GM21723 (cell line): ENCODE data around the gene UBE2N.
"Not testable (repeated sequence)": the region's sequence is repeated elsewhere in the genome, so short reads cannot be mapped to it uniquely, and the experiment has no call there.

Source experiments
- ATAC-seq: cut with Tn5 transposase; IDR thresholded peaks from one replicate; pipeline ENCODE4 v1.9.1; 2021; ENCODE audit warnings: mild to moderate bottlenecking, moderate library complexity; ENCODE audit not compliant: unreplicated experiment

The UBE2N gene

GRCh38 chr12:93447555-93448290, 6.0 kb upstream of the UBE2N start:
- ATAC-seq, result peak; percentile 43

GRCh38 chr12:93443576-93443975, 1.8 kb upstream of the UBE2N start:
- ATAC-seq, result no peak

DNA sequence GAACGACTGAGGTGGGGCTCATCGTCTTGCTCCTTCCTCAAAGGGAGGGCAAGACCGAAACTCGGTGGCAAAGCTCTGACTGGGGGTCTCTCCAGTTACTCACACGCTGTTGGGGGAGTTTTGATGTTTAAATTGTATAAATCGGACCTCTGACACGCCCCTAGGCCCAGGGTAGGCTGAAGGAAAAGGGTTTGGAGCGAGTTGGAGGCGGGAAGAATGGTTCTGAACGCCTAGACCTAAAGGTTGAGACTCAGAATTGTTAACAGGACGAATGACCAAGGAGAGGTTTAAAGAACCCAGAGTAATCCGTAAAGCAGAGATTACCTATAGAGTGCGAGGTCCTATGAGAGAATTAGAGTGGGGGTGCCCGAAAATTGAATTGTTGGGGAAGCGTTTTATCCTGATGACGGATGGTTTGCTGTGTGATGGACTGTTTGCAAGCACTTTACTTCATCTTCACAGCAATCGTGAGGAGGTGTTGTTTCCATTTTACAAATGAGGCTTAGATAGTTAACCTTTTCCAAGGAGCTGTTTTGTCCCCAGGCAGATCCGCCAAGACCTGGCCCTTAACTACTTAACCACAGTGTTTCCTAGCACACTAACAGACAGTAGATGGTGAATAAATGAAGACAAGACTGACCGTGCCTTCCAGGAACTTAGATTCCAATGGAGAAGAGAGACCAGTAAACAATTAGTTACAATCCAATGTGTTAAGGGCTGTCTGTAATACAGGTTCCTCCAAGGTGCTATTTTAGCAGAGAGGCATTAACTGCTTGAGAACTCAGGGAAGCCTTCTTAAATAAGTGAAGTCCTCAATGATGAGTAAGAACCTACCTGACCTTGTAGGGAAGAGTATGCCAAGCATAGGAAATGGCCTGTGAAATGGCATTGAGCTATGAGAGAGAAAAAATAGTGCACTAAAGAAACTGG, 929 bp upstream of the UBE2N start:
- ATAC-seq, result no peak

DNA sequence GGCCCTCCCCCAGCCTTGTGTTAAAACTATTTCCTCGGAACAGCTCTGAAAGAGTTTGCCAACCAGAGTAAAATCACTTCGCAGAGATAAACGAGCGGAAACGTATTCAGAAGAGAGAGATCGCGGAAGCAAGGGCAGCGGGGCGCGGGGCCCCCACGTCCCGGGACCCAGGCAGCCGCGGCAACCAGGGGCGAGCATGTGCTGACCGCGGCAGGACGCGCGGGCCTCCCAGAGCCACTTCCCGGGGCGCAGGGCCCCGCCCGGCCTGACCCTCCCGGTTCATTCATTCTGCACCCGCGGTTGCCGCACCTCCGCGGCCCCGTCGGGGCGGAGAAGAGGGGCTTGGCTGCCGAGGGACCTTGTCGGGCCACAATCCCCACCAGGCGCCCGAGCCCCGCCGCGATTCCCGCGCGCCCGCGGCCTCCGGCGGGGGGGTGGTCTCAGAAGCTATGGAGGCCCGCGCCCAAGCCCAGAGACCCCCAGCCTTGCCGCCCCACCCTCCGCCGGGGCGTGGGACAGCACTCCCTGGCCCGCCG, 598 bp downstream of the UBE2N start:
- peak; percentile 14 for ATAC-seq

DNA sequence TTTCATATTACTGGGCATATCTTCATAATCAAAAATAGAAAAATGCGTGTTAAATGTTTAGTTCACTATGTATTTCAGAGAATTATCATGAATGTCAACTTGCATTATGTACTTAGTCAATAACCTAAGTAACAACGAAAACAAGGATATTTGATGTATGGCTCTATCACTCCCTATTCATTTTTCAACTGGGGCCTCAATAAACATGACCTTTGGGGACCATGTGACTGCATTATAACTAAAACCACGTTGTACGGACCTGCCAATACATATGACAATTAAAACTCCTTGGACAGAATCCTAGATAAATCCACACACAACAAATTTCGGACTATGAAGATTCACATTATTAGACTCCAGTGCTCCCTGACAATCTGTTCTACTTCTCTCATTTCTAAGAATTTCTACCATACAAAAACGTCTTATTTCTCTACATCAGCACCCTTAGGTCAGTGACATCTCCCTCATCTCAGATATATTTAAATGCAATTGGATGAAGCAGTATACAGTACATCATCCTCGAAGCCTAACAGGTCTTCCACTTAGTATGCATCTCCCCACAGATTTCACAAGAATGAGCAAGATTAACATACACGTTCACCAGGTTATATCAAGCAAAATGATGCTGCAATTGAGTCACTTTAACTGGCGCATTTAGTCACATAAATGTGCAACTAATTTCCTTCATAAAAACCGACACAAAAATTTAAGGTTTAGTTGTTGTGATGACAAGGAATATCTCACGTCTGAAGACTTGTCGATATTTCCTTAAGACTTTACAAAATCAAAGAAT, 1.5 kb downstream of the UBE2N start:
- ATAC-seq, result no peak

GRCh38 chr12:93438266-93439050, 3.3 kb downstream of the UBE2N start:
- no peak for ATAC-seq

- ATAC-seq, result no peak
Measured at GRCh38 chr12:93434256-93434865, 7.4 kb downstream of the UBE2N start.

DNA sequence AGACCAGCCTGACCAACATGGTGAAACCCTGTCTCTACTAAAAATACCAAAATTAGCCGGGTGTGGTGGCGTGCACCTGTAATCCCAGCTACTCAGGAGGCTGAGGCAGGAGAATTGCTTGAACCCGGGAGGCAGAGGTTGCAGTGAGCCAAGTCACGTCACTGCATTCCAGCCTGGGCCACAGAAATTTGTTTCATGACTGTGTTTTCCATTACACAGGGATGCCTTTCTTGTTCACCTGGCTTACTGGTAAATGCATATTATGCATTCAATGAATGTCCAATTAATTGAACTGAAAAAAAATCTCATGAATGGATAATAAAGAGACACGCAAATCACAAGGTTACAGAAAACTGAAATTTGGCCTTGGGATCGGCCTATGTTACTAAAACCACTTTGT, 9.7 kb downstream of the UBE2N start:
- ATAC-seq, result not testable (repeated sequence)

DNA sequence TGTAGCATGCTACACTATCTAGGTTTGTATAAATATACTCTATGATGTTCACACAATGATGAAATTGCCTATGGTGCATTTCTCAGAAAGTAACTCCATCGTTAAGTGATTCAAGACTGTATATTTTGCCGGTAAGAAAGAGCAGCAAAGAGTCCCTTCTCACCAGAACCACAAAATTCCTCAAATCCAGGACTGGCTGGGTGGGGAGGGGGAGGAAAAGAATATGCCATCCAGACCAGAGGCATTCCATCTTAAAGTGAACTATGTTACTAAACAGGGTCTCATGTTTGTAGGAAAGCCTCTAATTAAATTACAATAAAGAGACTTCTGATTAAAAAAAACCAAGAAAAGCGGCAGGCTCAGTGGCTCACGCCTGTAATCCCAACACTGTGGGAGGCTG, 11.5 kb downstream of the UBE2N start:
- no peak for ATAC-seq

- ATAC-seq, result no peak
Measured at GRCh38 chr12:93429852-93430251, 11.9 kb downstream of the UBE2N start.

DNA sequence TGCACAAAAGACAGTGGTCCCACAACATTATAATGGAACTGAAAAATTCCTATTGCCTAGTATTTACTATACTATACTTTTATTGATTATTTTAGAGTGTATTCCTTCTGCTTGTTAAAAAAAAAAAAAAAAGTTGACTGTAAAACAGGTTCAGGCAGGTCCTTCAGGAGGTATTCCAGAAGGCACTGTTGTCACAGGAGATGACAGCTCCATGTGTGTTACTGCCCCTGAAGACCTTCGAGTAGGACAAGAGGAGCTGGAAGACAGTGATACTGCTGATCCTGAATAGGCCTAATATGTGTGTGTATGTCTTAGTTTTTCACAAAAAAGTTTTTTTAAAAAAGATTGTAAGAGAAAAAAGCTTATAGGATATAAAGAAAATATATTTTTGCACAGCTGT, 12.3 kb downstream of the UBE2N start:
- no peak for ATAC-seq

- no peak for ATAC-seq
Measured at GRCh38 chr12:93427779-93428564, 13.8 kb downstream of the UBE2N start.

DNA sequence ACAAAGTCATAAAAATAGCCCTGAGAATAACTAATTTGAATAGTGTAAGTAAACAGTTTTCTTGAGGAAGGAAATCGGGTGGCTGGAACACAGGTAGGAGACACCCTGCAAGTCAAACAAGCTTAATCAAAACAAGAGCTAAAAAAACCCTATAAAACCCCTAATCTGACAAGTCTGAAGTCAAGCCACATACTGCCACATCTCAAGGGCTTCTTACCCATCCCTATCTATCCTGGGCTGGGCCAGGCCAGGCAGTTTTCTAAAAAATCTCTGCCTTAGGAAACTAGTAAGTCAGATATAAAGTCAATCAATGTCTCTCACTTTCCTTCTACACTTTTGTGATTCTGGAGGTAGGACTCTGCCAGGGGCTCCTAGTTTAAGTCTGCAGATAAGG, 15.3 kb downstream of the UBE2N start:
- peak; percentile 56 for ATAC-seq

DNA sequence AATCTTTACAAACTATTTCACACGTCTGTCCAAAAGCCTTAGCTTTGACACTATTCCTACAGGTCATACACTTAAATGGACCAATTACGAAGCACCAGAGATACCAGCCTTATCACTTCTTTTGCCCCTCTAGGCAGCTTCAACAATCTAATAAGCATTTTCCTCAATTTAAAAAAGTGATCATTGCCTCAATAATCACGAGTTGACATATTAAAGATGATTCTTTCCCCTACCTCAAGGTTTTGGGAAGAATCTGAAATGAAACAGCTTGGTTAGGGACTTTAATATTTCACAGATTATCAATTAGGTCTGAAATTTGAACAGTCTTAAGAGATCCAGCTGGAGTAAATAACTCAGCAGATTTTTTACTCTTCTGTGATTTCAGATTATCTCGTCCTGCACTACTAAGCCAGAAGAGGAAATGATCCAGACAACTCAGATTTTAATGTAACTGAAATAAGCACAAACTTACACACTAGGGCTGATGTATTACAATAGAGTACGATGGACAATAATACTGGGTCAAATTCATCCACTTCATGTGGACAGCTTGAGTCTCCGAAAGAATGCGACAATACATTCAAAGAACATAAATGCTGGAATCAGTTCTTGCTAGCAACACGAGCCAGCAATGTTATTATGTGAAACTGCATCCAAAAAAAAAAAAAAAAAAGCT, 15.9 kb downstream of the UBE2N start:
- ATAC-seq, result peak; percentile 4

GRCh38 chr12:93422050-93422449, 19.7 kb downstream of the UBE2N start:
- ATAC-seq, result no peak

- no peak for ATAC-seq
Measured at GRCh38 chr12:93419388-93420034, 22.2 kb downstream of the UBE2N start.

DNA sequence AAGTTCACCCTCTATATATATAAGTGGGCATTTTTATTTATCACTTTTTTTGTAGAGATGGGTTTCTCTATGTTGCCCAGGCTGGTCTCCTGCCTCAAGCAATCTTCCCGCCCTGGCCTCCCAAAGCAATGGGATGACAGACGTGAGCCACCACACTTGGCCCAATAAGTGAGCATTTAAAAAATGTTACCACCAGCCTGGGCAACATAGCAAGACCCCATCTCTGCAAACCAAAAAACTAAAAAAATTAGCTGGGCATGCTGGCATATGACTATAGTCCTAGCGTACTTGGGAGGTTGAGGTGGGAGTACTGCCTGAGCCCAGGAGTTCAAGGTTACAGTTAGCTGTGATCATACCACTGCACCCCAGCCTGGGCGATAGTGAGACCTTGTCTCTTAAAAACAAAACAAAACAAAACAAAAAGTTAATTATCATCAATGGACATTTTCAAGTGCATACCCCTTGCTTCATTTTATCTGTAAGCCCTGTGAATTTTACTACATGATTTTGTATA, 23.7 kb downstream of the UBE2N start:
- no peak for ATAC-seq
